HCT116 (cell line): Measurements from ENCODE around the gene UBE2O. TPM values are rescaled to one million over a fixed set of nuclear protein-coding genes. Genes with fewer than 3 reads are reported as not detected.

Experiments used
- ATAC-seq: fragments of 200-7000 bp; cut with Tn5 transposase; 2 replicates; pipeline ENCODE4 v1.9.1; 2020; ENCODE audit warnings: mild to moderate bottlenecking, moderate library complexity
- BruUV-seq: library from RNA; stranded (reverse); fragments of 400-500 nt; replicated peaks from 2 replicates; lab custom pipeline; 2021; lab: Mats Ljungman, UMichigan
- CTCF ChIA-PET: fragments of 300-600 bp; sonication (Branson Sonifier 250); formaldehyde crosslinking; loops from one replicate; lab custom pipeline; 2021; ENCODE audit warnings: antibody characterized with exemption; lab: Charles Lee
- POLR2A ChIA-PET: fragments of 300-600, 350-600 bp; sonication (Branson Sonifier 250); formaldehyde crosslinking; loops from one replicate; lab custom pipeline; 2021; ENCODE audit warnings: antibody characterized with exemption; lab: Charles Lee
- RAD21 ChIA-PET, 2 experiments: fragments of 300-600 bp; sonication (Branson Sonifier 250); formaldehyde crosslinking; loops; one replicate each; lab custom pipeline; 2023; ENCODE audit warnings: low total read pairs in 2 of 2; ENCODE audit not compliant: uncharacterized antibody in 2 of 2, unreplicated experiment in 2 of 2, low non-redundant PET in 1 of 2; lab: Charles Lee
- DNase-seq: peaks from one replicate; pipeline ENCODE4 v3.0.0-alpha.2; 2010; ENCODE audit warnings: low read depth, low spot score
- H2AFZ ChIP-seq: fragments of 200-600 bp; shearing (Covaris generic), sonication (generic); 2 replicates; pipeline ENCODE4 v1.6.1; 2017; ENCODE audit warnings: low read depth, mixed run types, mixed read lengths, antibody characterized with exemption, low read length; ENCODE audit not compliant: poor library complexity, severe bottlenecking
- H3K27ac ChIP-seq: 2 replicates; pipeline ENCODE4 v1.5.1; 2012; ENCODE audit warnings: low read depth, low read length
- H3K27me3 ChIP-seq: fragments of 200-600 bp; sonication (generic); 2 replicates; pipeline ENCODE4 v1.6.1; 2016; ENCODE audit warnings: mixed run types, low read length, mixed read lengths; ENCODE audit not compliant: insufficient read depth
- H3K36me3 ChIP-seq, 2 experiments: fragments of 200-500 bp in 1 of 2; fragments of 200-600 bp in 1 of 2; sonication (Bioruptor generic) in 1 of 2; sonication (generic) in 1 of 2; 2 replicates each; pipeline versions ENCODE4 v1.5.1 to v1.6.1; 2014 to 2016; ENCODE audit warnings: low read length in 2 of 2, inconsistent platforms in 1 of 2, mixed read lengths in 1 of 2, mixed run types in 1 of 2; ENCODE audit not compliant: insufficient read depth in 2 of 2, control insufficient read depth in 1 of 2
- H3K4me1 ChIP-seq, 2 experiments: fragments of 200-600 bp in 1 of 2; sonication (generic) in 1 of 2; 2 replicates each; pipeline versions ENCODE4 v1.5.1 to v1.6.1; 2012 to 2017; ENCODE audit warnings: low read length in 2 of 2, inconsistent platforms in 1 of 2, mild to moderate bottlenecking in 1 of 2, mixed read lengths in 1 of 2, mixed run types in 1 of 2, moderate library complexity in 1 of 2; ENCODE audit not compliant: insufficient read depth in 2 of 2, control insufficient read depth in 1 of 2
- H3K4me2 ChIP-seq: fragments of 200-600 bp; sonication (generic); 2 replicates; pipeline ENCODE4 v1.6.1; 2017; ENCODE audit warnings: mixed run types, low read length, mixed read lengths
- H3K4me3 ChIP-seq, 2 experiments: fragments of 200-600 bp in 1 of 2; sonication (generic) in 1 of 2; replicated peaks in 1 of 2; 2 replicates each; pipeline ENCODE4 v1.5.1; 2011 to 2016; ENCODE audit warnings: low read length in 2 of 2, control low read depth in 1 of 2, low read depth in 1 of 2, mild to moderate bottlenecking in 1 of 2, mixed read lengths in 1 of 2, mixed run types in 1 of 2
- H3K79me2 ChIP-seq: fragments of 200-600 bp; sonication (generic); 2 replicates; pipeline ENCODE4 v1.6.1; 2017; ENCODE audit warnings: mild to moderate bottlenecking, mixed run types, low read length, moderate library complexity, mixed read lengths; ENCODE audit not compliant: insufficient read depth
- H3K9ac ChIP-seq: fragments of 200-600 bp; sonication (generic); 2 replicates; pipeline ENCODE4 v1.6.1; 2016; ENCODE audit warnings: low read length, mixed read lengths
- H3K9me2 ChIP-seq: fragments of 200-600 bp; sonication (generic), shearing (Covaris generic); 2 replicates; pipeline ENCODE4 v1.6.1; 2017; ENCODE audit warnings: mixed run types, mild to moderate bottlenecking, moderate library complexity; ENCODE audit not compliant: insufficient read depth
- H3K9me3 ChIP-seq, 2 experiments: fragments of 200-500 bp in 1 of 2; fragments of 200-600 bp in 1 of 2; sonication (Bioruptor generic) in 1 of 2; sonication (generic) in 1 of 2; 2 replicates each; pipeline ENCODE4 v1.6.1; 2014 to 2017; ENCODE audit warnings: low read length in 2 of 2, mixed read lengths in 2 of 2, inconsistent platforms in 1 of 2, low read depth in 1 of 2, mild to moderate bottlenecking in 1 of 2, mixed run types in 1 of 2, moderate library complexity in 1 of 2; ENCODE audit not compliant: control insufficient read depth in 1 of 2, insufficient read depth in 1 of 2
- H4K20me1 ChIP-seq: fragments of 200-600 bp; sonication (generic), shearing (Covaris generic); 2 replicates; pipeline ENCODE4 v1.6.1; 2017; ENCODE audit warnings: mixed run types, mild to moderate bottlenecking, moderate library complexity; ENCODE audit not compliant: insufficient read depth
- CBX3 ChIP-seq: IDR thresholded peaks from 2 replicates; pipeline ENCODE4 v1.6.1; 2012; ENCODE audit warnings: low read depth
- ELF1 ChIP-seq: IDR thresholded peaks from 2 replicates; pipeline ENCODE4 v1.6.1; 2012; ENCODE audit warnings: low read depth, borderline replicate concordance
- EZH2phosphoT487 ChIP-seq: fragments of 200-600 bp; IDR thresholded peaks from 2 replicates; pipeline ENCODE4 v1.6.1; 2018; ENCODE audit warnings: antibody characterized with exemption, borderline replicate concordance
- FOSL1 ChIP-seq: IDR thresholded peaks from 2 replicates; pipeline ENCODE4 v1.6.1; 2012; ENCODE audit warnings: low read depth
- POLR2AphosphoS5 ChIP-seq: IDR thresholded peaks from 2 replicates; pipeline ENCODE4 v1.6.1; 2011; ENCODE audit warnings: mild to moderate bottlenecking, low read depth, low read length, moderate library complexity
- SIN3A ChIP-seq: IDR thresholded peaks from 2 replicates; pipeline ENCODE4 v1.6.1; 2012; ENCODE audit warnings: low read depth
- ZNF274 ChIP-seq: fragments of 200-500 bp; sonication (Bioruptor generic); IDR thresholded peaks from 2 replicates; pipeline ENCODE4 v1.6.1; 2014; ENCODE audit warnings: mild to moderate bottlenecking, low read depth, low read length, inconsistent platforms
- intact Hi-C: fragments of 100-400 bp; cut with micrococcal nuclease; formaldehyde crosslinking; loops from 2 replicates; pipeline ENCODE4 v1.10.0; 2022
- total RNA-seq: library from RNA; stranded (reverse); gene quantifications from one replicate; pipeline ENCODE4 v1.2.1, GENCODE V29; 2021; ENCODE audit not compliant: unreplicated experiment
- TF ChIP-seq, protein P1 (sequence below): IDR thresholded peaks from 2 replicates; pipeline ENCODE4 v1.6.1; 2012; ENCODE audit warnings: low read depth
- TF ChIP-seq, protein P2 (sequence below): IDR thresholded peaks from 2 replicates; pipeline ENCODE4 v1.6.1; 2011; ENCODE audit warnings: mild to moderate bottlenecking, low read length, moderate library complexity; ENCODE audit not compliant: insufficient replicate concordance; ENCODE audit errors: extremely low read depth

The UBE2O gene
- total RNA-seq, 1 experiment from 2014 or later = 59.1 TPM

DNA sequence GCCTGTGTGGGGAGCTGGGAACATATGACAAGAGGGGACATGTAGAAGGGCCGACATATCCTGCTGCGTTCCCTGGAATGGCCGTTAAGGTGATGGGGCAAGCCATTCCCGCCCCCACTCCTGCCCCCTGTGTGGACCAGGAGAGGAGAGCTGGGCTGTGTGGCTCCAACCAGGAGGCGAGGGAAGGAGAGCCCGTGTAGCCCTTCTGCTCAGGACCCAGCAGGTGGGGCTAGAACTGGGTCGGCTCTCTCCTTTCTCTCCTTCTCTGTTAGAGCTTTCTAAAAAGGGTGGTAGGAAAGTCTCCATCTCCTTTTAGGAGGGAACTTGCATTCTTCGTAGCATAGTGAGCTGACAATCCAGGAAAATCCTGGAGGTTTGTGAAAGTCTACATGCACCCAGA, 55.8 kb downstream of the UBE2O start:
- DNase-seq (no peak), ATAC-seq (peak; percentile 39)
- Histone ChIP-seq H3K9me3 (no peaks in the 10 kb centered on the region), H3K9ac (no peak overlapping the region), H3K4me2 (no peak overlapping the region), H3K79me2 (no peaks in the 10 kb centered on the region), H4K20me1 (peaks cover 4% of the 10 kb centered on the region; the same call in 1 of the 2 replicates), H2AFZ (no peak overlapping the region), H3K27ac (no peak overlapping the region), H3K4me3 (no peak overlapping the region), H3K36me3 (peaks cover 54 to 59% of the 10 kb centered on the region in 2 experiments; a peak in 3 of 4 replicates), H3K4me1 (no peaks in the 10 kb centered on the region), H3K9me2 (no peaks in the 10 kb centered on the region), H3K27me3 (no peaks in the 10 kb centered on the region)
- no TSS peak for BruUV-seq
- intact Hi-C loops = no loop called here
- RAD21 ChIA-PET = interaction anchor here (0.9 to 2.0 kb wide), 5 partner anchors 31 to 93 kb away, joined by 3 to 9 read pairs (median 5); no protein-coding TSS in a partner anchor
- POLR2A ChIA-PET = interaction anchor here (1.3 kb wide), 1 partner anchor 43 kb away, joined by 4 read pairs; no protein-coding TSS in a partner anchor
- CTCF ChIA-PET = interaction anchor here (0.8 to 3.9 kb wide), 19 partner anchors 7 to 492 kb away, joined by 3 to 64 read pairs (median 10); partner anchors contain the start of genes PRPSAP1 and SPHK1
- TF ChIP-seq ELF1 (no peak), ZNF274 (no peak), POLR2AphosphoS5 (no peak), SIN3A (no peak), CBX3 (no peak), FOSL1 (no peak), EZH2phosphoT487 (no peak)
- TF ChIP-seq, protein P1, sequence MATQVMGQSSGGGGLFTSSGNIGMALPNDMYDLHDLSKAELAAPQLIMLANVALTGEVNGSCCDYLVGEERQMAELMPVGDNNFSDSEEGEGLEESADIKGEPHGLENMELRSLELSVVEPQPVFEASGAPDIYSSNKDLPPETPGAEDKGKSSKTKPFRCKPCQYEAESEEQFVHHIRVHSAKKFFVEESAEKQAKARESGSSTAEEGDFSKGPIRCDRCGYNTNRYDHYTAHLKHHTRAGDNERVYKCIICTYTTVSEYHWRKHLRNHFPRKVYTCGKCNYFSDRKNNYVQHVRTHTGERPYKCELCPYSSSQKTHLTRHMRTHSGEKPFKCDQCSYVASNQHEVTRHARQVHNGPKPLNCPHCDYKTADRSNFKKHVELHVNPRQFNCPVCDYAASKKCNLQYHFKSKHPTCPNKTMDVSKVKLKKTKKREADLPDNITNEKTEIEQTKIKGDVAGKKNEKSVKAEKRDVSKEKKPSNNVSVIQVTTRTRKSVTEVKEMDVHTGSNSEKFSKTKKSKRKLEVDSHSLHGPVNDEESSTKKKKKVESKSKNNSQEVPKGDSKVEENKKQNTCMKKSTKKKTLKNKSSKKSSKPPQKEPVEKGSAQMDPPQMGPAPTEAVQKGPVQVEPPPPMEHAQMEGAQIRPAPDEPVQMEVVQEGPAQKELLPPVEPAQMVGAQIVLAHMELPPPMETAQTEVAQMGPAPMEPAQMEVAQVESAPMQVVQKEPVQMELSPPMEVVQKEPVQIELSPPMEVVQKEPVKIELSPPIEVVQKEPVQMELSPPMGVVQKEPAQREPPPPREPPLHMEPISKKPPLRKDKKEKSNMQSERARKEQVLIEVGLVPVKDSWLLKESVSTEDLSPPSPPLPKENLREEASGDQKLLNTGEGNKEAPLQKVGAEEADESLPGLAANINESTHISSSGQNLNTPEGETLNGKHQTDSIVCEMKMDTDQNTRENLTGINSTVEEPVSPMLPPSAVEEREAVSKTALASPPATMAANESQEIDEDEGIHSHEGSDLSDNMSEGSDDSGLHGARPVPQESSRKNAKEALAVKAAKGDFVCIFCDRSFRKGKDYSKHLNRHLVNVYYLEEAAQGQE = no peak
- TF ChIP-seq, protein P2, sequence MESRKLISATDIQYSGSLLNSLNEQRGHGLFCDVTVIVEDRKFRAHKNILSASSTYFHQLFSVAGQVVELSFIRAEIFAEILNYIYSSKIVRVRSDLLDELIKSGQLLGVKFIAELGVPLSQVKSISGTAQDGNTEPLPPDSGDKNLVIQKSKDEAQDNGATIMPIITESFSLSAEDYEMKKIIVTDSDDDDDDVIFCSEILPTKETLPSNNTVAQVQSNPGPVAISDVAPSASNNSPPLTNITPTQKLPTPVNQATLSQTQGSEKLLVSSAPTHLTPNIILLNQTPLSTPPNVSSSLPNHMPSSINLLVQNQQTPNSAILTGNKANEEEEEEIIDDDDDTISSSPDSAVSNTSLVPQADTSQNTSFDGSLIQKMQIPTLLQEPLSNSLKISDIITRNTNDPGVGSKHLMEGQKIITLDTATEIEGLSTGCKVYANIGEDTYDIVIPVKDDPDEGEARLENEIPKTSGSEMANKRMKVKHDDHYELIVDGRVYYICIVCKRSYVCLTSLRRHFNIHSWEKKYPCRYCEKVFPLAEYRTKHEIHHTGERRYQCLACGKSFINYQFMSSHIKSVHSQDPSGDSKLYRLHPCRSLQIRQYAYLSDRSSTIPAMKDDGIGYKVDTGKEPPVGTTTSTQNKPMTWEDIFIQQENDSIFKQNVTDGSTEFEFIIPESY = no peak
